Measurements from ENCODE around the gene CEP55.

CEP55 gene

DNA sequence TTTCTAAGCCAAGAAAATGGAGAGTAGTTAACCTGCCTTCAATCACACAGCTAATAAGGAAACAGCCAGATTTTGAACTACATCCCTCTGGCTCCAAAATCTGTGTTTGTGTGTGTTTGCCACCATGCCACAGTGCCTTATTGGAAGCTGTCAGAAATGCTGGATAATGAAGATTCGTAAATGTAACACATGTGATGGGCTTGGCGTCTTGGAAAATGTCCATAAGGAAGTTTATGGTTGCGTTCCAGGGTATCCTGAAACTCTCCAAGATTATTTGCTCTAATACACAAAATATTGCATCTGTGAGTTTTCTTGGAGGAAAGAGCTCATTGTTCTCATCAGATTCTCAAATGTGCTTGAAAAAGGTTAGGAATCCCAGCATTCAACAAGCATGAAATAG, 36.9 kb upstream of the CEP55 start:
- H3K4me3 ChIP-seq (replicated peaks; ENCODE audit: insufficient read depth, low read length) = no peak overlapping the region
- TF ChIP-seq, protein P1, sequence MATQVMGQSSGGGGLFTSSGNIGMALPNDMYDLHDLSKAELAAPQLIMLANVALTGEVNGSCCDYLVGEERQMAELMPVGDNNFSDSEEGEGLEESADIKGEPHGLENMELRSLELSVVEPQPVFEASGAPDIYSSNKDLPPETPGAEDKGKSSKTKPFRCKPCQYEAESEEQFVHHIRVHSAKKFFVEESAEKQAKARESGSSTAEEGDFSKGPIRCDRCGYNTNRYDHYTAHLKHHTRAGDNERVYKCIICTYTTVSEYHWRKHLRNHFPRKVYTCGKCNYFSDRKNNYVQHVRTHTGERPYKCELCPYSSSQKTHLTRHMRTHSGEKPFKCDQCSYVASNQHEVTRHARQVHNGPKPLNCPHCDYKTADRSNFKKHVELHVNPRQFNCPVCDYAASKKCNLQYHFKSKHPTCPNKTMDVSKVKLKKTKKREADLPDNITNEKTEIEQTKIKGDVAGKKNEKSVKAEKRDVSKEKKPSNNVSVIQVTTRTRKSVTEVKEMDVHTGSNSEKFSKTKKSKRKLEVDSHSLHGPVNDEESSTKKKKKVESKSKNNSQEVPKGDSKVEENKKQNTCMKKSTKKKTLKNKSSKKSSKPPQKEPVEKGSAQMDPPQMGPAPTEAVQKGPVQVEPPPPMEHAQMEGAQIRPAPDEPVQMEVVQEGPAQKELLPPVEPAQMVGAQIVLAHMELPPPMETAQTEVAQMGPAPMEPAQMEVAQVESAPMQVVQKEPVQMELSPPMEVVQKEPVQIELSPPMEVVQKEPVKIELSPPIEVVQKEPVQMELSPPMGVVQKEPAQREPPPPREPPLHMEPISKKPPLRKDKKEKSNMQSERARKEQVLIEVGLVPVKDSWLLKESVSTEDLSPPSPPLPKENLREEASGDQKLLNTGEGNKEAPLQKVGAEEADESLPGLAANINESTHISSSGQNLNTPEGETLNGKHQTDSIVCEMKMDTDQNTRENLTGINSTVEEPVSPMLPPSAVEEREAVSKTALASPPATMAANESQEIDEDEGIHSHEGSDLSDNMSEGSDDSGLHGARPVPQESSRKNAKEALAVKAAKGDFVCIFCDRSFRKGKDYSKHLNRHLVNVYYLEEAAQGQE (IDR thresholded peaks at IDR 0.05; ENCODE audit: insufficient replicate concordance, low read depth) = no peak
- TF ChIP-seq POLR2AphosphoS5 (IDR thresholded peaks at IDR 0.05; ENCODE audit: low read depth) (no peak), GABPA (IDR thresholded peaks at IDR 0.05; ENCODE audit: low read depth) (no peak), SPI1 (IDR thresholded peaks at IDR 0.05; ENCODE audit: borderline replicate concordance, low read depth) (no peak)
- TF ChIP-seq, protein P2, sequence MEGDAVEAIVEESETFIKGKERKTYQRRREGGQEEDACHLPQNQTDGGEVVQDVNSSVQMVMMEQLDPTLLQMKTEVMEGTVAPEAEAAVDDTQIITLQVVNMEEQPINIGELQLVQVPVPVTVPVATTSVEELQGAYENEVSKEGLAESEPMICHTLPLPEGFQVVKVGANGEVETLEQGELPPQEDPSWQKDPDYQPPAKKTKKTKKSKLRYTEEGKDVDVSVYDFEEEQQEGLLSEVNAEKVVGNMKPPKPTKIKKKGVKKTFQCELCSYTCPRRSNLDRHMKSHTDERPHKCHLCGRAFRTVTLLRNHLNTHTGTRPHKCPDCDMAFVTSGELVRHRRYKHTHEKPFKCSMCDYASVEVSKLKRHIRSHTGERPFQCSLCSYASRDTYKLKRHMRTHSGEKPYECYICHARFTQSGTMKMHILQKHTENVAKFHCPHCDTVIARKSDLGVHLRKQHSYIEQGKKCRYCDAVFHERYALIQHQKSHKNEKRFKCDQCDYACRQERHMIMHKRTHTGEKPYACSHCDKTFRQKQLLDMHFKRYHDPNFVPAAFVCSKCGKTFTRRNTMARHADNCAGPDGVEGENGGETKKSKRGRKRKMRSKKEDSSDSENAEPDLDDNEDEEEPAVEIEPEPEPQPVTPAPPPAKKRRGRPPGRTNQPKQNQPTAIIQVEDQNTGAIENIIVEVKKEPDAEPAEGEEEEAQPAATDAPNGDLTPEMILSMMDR (IDR thresholded peaks at IDR 0.05; ENCODE audit: insufficient read depth, low read length) = no peak
- H3K27me3 ChIP-seq (ENCODE audit: insufficient read depth, poor library complexity, severe bottlenecking) = no peaks in the 10 kb centered on the region
- H3K27ac ChIP-seq (replicated peaks) = no peak overlapping the region
- no peak for DNase-seq (ENCODE audit: low read depth in 1 of 2, low spot score in 1 of 2)

DNA sequence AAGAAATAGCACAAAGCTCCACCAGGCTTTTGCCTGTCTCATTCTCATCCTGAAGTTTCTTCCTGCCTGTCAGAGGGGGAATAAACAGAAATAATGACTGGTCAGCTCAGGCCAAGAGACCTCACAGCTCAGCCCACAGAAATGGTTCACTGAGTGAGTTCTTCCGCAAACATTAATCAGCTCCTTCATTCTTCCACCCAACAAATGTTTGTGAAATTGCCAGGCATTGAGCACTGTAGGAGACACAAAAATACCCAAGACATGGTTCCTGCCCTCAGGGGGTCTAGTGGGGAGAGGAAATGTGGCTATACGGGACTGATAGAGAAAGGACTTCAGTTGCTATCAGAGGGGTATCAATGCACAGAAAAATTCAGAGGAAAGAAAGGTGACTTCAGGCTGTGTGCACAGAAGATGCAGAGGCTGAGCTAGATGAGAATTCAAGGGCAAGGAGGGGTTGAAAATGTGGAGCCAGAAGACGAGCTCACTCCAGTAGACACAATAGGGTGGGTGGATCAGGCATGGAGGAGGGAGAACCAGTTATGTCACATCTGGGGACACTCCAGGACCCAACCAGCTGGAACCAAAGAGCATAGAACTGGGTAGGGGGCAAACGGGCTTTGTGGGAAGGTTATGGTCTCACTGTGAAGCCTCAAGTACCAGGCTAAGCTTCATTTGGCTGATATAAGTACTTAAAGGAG, 35.2 kb upstream of the CEP55 start:
- no peak for TF ChIP-seq SPI1 (IDR thresholded peaks at IDR 0.05; ENCODE audit: borderline replicate concordance, low read depth)
- no peak for TF ChIP-seq GABPA (IDR thresholded peaks at IDR 0.05; ENCODE audit: low read depth)
- TF ChIP-seq, protein P2 (IDR thresholded peaks at IDR 0.05; ENCODE audit: insufficient read depth, low read length) = no peak
- TF ChIP-seq, protein P1 (IDR thresholded peaks at IDR 0.05; ENCODE audit: insufficient replicate concordance, low read depth) = no peak
- no peak for TF ChIP-seq POLR2AphosphoS5 (IDR thresholded peaks at IDR 0.05; ENCODE audit: low read depth)
- Histone ChIP-seq H3K27ac (replicated peaks) (no peak overlapping the region), H3K4me3 (replicated peaks; ENCODE audit: insufficient read depth, low read length) (no peak overlapping the region), H3K27me3 (ENCODE audit: insufficient read depth, poor library complexity, severe bottlenecking) (no peaks in the 10 kb centered on the region)
- DNase-seq (ENCODE audit: low read depth in 1 of 2, low spot score in 1 of 2) = no peak

DNA sequence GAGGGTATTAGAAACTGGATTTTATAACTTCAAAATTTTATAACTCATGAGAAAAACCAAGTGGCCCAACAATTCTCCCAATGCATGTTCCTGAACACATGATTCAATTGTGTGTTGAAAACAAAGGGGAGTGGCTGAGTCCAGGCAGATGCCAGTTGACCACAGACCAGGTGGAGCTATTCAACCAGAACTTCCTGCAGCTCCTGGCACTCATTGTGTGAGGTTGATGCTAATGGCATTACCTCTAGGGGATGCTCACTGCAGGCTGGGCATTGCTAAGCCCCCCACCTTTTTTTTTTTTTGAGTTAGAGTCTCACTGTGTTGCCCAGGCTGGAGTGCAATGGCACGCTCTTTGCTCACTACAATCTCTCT, 34.6 kb upstream of the CEP55 start:
- Histone ChIP-seq H3K27ac (replicated peaks) (no peak overlapping the region), H3K4me3 (replicated peaks; ENCODE audit: insufficient read depth, low read length) (no peak overlapping the region), H3K27me3 (ENCODE audit: insufficient read depth, poor library complexity, severe bottlenecking) (no peaks in the 10 kb centered on the region)
- peak in 1 of 2 experiments; percentile 10 for DNase-seq (ENCODE audit: low read depth in 1 of 2, low spot score in 1 of 2)
- TF ChIP-seq SPI1 (IDR thresholded peaks at IDR 0.05; ENCODE audit: borderline replicate concordance, low read depth) (no peak), POLR2AphosphoS5 (IDR thresholded peaks at IDR 0.05; ENCODE audit: low read depth) (no peak), GABPA (IDR thresholded peaks at IDR 0.05; ENCODE audit: low read depth) (no peak)
- TF ChIP-seq, protein P1 (IDR thresholded peaks at IDR 0.05; ENCODE audit: insufficient replicate concordance, low read depth) = no peak
- TF ChIP-seq, protein P2 (IDR thresholded peaks at IDR 0.05; ENCODE audit: insufficient read depth, low read length) = no peak

Measured in HL-60 (cell line).